Astrocyte of the spinal cord (primary cell): ENCODE results near the gene TOP2A.

Experiments used
- DNase-seq: peaks from one replicate; pipeline ENCODE4 v3.0.0; 2011; ENCODE audit warnings: low read depth, low spot score
- H3K4me3 ChIP-seq: 2 replicates; pipeline ENCODE4 v1.5.1; 2011; ENCODE audit warnings: low read depth, mild to moderate bottlenecking, low read length, moderate library complexity
- CTCF ChIP-seq: IDR thresholded peaks from 2 replicates; pipeline ENCODE4 v1.5.1; 2012; ENCODE audit warnings: low read depth, mild to moderate bottlenecking, low read length, inconsistent platforms
- in situ Hi-C: cut with HindIII; loops from 2 replicates; pipeline ENCODE4 v1.10.0; 2017; ENCODE audit warnings: low sequenced_read_pairs

TOP2A gene

GRCh38 chr17:40442392-40443195, 24.9 kb upstream of the TOP2A start:
- no peak for TF ChIP-seq CTCF
- H3K4me3 ChIP-seq = peak overlapping the region; percentile 64
- in situ Hi-C loops = no loop called here
- DNase-seq = no peak

- H3K4me3 ChIP-seq = no peak overlapping the region
- DNase-seq = no peak
- no peak for TF ChIP-seq CTCF
- in situ Hi-C loops = no loop called here
These were observed 22.5 kb upstream of the TOP2A start for GRCh38 chr17:40440166-40440565.

- TF ChIP-seq CTCF = no peak
- H3K4me3 ChIP-seq = no peak overlapping the region
- DNase-seq = no peak
- in situ Hi-C loops = no loop called here
These were observed 19.5 kb upstream of the TOP2A start for GRCh38 chr17:40437095-40437732.

GRCh38 chr17:40436636-40437035, 18.9 kb upstream of the TOP2A start:
- no peak overlapping the region for H3K4me3 ChIP-seq
- no peak for TF ChIP-seq CTCF
- in situ Hi-C loops = no loop called here
- DNase-seq = no peak

GRCh38 chr17:40433551-40434415, 16.1 kb upstream of the TOP2A start:
- TF ChIP-seq CTCF = peak; percentile 60
- in situ Hi-C loops = no loop called here
- H3K4me3 ChIP-seq = no peak overlapping the region
- DNase-seq = no peak

- in situ Hi-C loops = no loop called here
- H3K4me3 ChIP-seq = no peak overlapping the region
- peak; percentile 62 for DNase-seq
- TF ChIP-seq CTCF = no peak
These were observed 15.3 kb upstream of the TOP2A start for GRCh38 chr17:40432864-40433528.
